HL-60 (cell line): ENCODE measurements around the gene RBFOX1.

Experiments
- REST ChIP-seq: IDR thresholded peaks from 2 replicates; pipeline ENCODE4 v1.6.1; 2012; ENCODE audit warnings: low read depth; ENCODE audit not compliant: insufficient replicate concordance
- TF ChIP-seq, protein P1 (sequence below): IDR thresholded peaks from one replicate; pipeline ENCODE4 v1.5.1; 2011; ENCODE audit warnings: low read length, control low read depth, inconsistent platforms; ENCODE audit not compliant: insufficient read depth

GRCh38 chr16:7637446-7637845 lies 304.8 kb downstream of the RBFOX1 start:
- TF ChIP-seq, protein P1, sequence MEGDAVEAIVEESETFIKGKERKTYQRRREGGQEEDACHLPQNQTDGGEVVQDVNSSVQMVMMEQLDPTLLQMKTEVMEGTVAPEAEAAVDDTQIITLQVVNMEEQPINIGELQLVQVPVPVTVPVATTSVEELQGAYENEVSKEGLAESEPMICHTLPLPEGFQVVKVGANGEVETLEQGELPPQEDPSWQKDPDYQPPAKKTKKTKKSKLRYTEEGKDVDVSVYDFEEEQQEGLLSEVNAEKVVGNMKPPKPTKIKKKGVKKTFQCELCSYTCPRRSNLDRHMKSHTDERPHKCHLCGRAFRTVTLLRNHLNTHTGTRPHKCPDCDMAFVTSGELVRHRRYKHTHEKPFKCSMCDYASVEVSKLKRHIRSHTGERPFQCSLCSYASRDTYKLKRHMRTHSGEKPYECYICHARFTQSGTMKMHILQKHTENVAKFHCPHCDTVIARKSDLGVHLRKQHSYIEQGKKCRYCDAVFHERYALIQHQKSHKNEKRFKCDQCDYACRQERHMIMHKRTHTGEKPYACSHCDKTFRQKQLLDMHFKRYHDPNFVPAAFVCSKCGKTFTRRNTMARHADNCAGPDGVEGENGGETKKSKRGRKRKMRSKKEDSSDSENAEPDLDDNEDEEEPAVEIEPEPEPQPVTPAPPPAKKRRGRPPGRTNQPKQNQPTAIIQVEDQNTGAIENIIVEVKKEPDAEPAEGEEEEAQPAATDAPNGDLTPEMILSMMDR: no peak
- no peak for TF ChIP-seq REST
